Chondrocyte (in vitro differentiated cells): Measurements from ENCODE around the gene ITPR1. TPM values are rescaled to one million over a fixed set of nuclear protein-coding genes. Genes with fewer than 3 reads are reported as not detected.

Source experiments
- DNase-seq: peaks from one replicate; pipeline ENCODE4 v3.0.0; 2021; ENCODE audit warnings: mixed read lengths, low spot score
- H3K27ac Mint-ChIP-seq: one replicate; pipeline ENCODE4 v1.8.0; 2021; ENCODE audit warnings: mild to moderate bottlenecking, moderate library complexity, mixed read lengths; ENCODE audit not compliant: unreplicated experiment
- H3K27me3 Mint-ChIP-seq: 2 replicates; pipeline ENCODE4 v1.8.0; 2021; ENCODE audit warnings: low read depth, mixed read lengths
- H3K36me3 Mint-ChIP-seq: 2 replicates; pipeline ENCODE4 v1.8.0; 2021; ENCODE audit warnings: low read depth, mixed read lengths
- H3K4me1 Mint-ChIP-seq: 2 replicates; pipeline ENCODE4 v1.8.0; 2021; ENCODE audit warnings: low read depth, mild to moderate bottlenecking, mixed read lengths
- H3K4me3 Mint-ChIP-seq: one replicate; pipeline ENCODE4 v1.8.0; 2021; ENCODE audit warnings: mild to moderate bottlenecking, moderate library complexity, mixed read lengths; ENCODE audit not compliant: unreplicated experiment
- H3K9me3 Mint-ChIP-seq: 2 replicates; pipeline ENCODE4 v1.8.0; 2021; ENCODE audit warnings: low read depth, mixed read lengths
- total RNA-seq: library from RNA; stranded (reverse); gene quantifications from 3 replicates; pipeline ENCODE4 v1.2.1, GENCODE V29; 2021
- TF ChIP-seq, protein P1 (sequence below): fragments of 200-600 bp; sonication (generic); IDR thresholded peaks from 2 replicates; pipeline ENCODE4 v1.5.0; 2021; ENCODE audit warnings: antibody characterized with exemption, mild to moderate bottlenecking, moderate library complexity

Gene ITPR1
- total RNA-seq, 1 donor from 2014 or later, result 45.0 TPM

GRCh38 chr3:4889896-4890295, 396.7 kb downstream of the ITPR1 start:
- TF ChIP-seq, protein P1, sequence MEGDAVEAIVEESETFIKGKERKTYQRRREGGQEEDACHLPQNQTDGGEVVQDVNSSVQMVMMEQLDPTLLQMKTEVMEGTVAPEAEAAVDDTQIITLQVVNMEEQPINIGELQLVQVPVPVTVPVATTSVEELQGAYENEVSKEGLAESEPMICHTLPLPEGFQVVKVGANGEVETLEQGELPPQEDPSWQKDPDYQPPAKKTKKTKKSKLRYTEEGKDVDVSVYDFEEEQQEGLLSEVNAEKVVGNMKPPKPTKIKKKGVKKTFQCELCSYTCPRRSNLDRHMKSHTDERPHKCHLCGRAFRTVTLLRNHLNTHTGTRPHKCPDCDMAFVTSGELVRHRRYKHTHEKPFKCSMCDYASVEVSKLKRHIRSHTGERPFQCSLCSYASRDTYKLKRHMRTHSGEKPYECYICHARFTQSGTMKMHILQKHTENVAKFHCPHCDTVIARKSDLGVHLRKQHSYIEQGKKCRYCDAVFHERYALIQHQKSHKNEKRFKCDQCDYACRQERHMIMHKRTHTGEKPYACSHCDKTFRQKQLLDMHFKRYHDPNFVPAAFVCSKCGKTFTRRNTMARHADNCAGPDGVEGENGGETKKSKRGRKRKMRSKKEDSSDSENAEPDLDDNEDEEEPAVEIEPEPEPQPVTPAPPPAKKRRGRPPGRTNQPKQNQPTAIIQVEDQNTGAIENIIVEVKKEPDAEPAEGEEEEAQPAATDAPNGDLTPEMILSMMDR, result no peak
- no peaks in the 10 kb centered on the region for H3K9me3 Mint-ChIP-seq
- H3K4me3 Mint-ChIP-seq, result no peak overlapping the region

DNA sequence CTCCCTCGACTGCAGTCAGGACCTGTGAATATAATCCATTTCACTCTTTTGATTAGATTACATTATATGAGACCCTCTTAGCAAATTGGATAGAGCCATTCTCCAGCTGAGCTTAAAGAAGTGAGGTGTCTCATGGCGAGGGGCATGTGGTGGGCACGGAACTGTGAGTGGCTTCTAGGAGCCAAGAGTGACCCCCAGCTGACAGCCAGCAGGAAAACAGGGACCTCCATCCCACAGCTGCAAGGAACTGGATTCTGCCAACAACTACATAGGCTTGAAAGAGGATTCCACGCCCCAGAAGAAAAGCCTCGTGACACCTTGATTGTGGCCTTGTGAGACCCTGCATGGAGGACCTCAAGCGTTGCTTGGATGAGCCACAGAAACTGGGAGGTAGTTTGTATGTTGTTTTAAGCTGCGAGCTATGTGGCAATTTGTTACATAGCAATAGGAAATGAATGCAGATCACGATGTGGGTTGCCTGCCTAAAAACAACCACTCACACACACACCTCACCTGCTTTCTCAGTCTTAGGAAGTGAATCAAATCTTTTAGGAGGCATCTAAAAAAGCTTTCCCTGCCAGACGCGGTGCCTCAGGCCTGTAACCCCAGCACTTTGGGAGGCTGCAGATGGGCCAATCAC, 401.9 kb downstream of the ITPR1 start:
- H3K4me3 Mint-ChIP-seq, result no peak overlapping the region
- TF ChIP-seq, protein P1, result no peak
- H3K4me1 Mint-ChIP-seq, result peaks cover 19% of the 10 kb centered on the region
- no peaks in the 10 kb centered on the region for H3K9me3 Mint-ChIP-seq
- no peak overlapping the region for H3K27ac Mint-ChIP-seq
- no peaks in the 10 kb centered on the region for H3K27me3 Mint-ChIP-seq
- DNase-seq, result no peak
- H3K36me3 Mint-ChIP-seq, result no peaks in the 10 kb centered on the region

More at GRCh38 chr3:4889896-4890295, 396.7 kb downstream of the ITPR1 start:
- peaks cover 16% of the 10 kb centered on the region for H3K4me1 Mint-ChIP-seq
- no peak overlapping the region for H3K27ac Mint-ChIP-seq
- H3K36me3 Mint-ChIP-seq, result no peaks in the 10 kb centered on the region
- no peak for DNase-seq
- no peaks in the 10 kb centered on the region for H3K27me3 Mint-ChIP-seq

DNA sequence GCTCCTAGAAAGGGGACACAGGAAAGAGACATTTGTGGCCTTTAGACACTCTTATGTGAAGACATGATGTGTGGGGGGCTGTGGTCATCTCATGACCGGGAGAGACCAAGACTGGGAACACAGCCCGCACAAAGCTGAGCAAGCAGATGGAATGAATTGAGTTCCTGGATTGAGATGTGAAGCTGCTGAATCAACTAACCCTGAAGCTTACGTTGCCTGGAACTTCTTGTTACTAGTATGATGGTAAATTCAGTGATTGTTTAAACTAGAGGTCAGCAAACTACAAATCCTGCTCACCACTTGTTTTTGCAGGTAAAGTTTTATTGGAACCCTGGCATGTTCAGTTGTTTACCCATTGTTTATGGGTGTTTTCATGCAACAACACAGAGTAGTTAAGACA, 402.7 kb downstream of the ITPR1 start:
- TF ChIP-seq, protein P1, result no peak
- peaks cover 19% of the 10 kb centered on the region for H3K4me1 Mint-ChIP-seq
- H3K4me3 Mint-ChIP-seq, result no peak overlapping the region
- DNase-seq, result no peak
- no peaks in the 10 kb centered on the region for H3K9me3 Mint-ChIP-seq
- no peaks in the 10 kb centered on the region for H3K27me3 Mint-ChIP-seq
- no peaks in the 10 kb centered on the region for H3K36me3 Mint-ChIP-seq
- no peak overlapping the region for H3K27ac Mint-ChIP-seq

Other genes with a start within 250 kb of the ITPR1 start
- 11.0 to 16.6 TPM (median 13.1 TPM) in 3 replicates for gene SETMAR, start 190.0 kb upstream of the ITPR1 start, total RNA-seq
- gene SUMF1, start 26.1 kb upstream of the ITPR1 start, total RNA-seq, result 33.0 to 48.5 TPM (median 33.6 TPM) in 3 replicates